ENCODE data around the gene ITGB4. TPM values are rescaled to one million over a fixed set of nuclear protein-coding genes. Genes with fewer than 3 reads are reported as not detected.

The ITGB4 gene
- total and polyA plus RNA-seq, 2 donors (not counting 3 experiments of a cell fraction or from before 2014, with no cell fraction given), result 4.2 to 6.7 TPM

DNA sequence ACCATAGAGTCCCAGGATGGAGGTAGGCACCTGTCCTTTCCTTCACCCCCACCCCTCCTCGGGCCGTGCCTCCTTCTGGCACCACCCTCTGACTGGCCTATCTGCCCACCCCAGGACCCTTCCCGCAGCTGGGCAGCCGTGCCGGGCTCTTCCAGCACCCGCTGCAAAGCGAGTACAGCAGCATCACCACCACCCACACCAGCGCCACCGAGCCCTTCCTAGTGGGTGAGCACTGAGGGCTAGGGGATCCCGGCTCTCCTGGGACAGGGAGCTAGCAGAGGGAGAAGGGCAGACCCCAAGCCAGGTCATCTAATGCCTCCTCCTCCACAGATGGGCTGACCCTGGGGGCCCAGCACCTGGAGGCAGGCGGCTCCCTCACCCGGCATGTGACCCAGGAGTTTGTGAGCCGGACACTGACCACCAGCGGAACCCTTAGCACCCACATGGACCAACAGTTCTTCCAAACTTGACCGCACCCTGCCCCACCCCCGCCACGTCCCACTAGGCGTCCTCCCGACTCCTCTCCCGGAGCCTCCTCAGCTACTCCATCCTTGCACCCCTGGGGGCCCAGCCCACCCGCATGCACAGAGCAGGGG lies 35.9 kb downstream of the ITGB4 start:
- Histone ChIP-seq H3K9me1 (replicated peaks; ENCODE audit: control insufficient read depth, extremely low read depth, insufficient read depth, low read length) (no peaks in the 10 kb centered on the region), H3K4me2 (ENCODE audit: insufficient read depth, low read length) (no peak overlapping the region), H3K79me2 (ENCODE audit: control insufficient read depth, insufficient read depth, low read length) (no peaks in the 10 kb centered on the region), H3K9ac (replicated peaks; ENCODE audit: extremely low read depth, insufficient read depth, low read length) (no peak overlapping the region), H4K20me1 (replicated peaks; ENCODE audit: control insufficient read depth, extremely low read depth, insufficient read depth, low read length) (no peaks in the 10 kb centered on the region), H3K27me3 (ENCODE audit: control insufficient read depth in 2 of 2, insufficient read depth in 2 of 2, low read length in 2 of 2) (no peaks in the 10 kb centered on the region), H3K27ac (ENCODE audit: insufficient read depth, low read depth, low read length) (no peak overlapping the region), H2AFZ (ENCODE audit: low read depth, low read length) (no peak overlapping the region), H3K9me3 (replicated peaks; ENCODE audit: control insufficient read depth, insufficient read depth, low read length) (no peaks in the 10 kb centered on the region), H3K4me1 (ENCODE audit: control insufficient read depth, extremely low read depth, insufficient read depth, low read length) (no peaks in the 10 kb centered on the region), H3K36me3 (ENCODE audit: control insufficient read depth in 2 of 2, extremely low read depth in 1 of 2, insufficient read depth in 2 of 2, low read length in 2 of 2) (peaks cover 0 to 2% of the 10 kb centered on the region in 2 experiments), H3K4me3 (replicated peaks in 1 of 3; ENCODE audit: insufficient read depth in 1 of 3, low read depth in 1 of 3, low read length in 3 of 3) (no peak overlapping the region)
- intact Hi-C loops (cut with micrococcal nuclease), result no loop called here
- ChIA-PET POLR2A (no interaction called here), CTCF (interaction anchor here (1.5 to 1.8 kb wide), 2 partner anchors 9 to 124 kb away, joined by 4 to 5 read pairs; partner anchors contain the start of gene SMIM5)
- dilution Hi-C loops (cut with MboI; ENCODE audit: extremely low pct_ligation_motif_present, low sequenced_read_pairs), result no loop called here
- BruUV-seq (replicated peaks), result no TSS peak
- FAIRE-seq (no peak), DNase-seq (ENCODE audit: low read depth, low spot score) (no peak)
- TF ChIP-seq MYC (IDR thresholded peaks at IDR 0.05; ENCODE audit: low read depth, low read length), result no peak
- TF ChIP-seq JUN (IDR thresholded peaks at IDR 0.05; ENCODE audit: borderline replicate concordance, insufficient read depth, insufficient read length, low read depth), result no peak
- no peak for TF ChIP-seq POLR2AphosphoS5 (IDR thresholded peaks at IDR 0.05; ENCODE audit: insufficient read depth, low read depth, low read length)
- TF ChIP-seq POLR2A (IDR thresholded peaks at IDR 0.05; ENCODE audit: low read depth, low read length), result no peak
- TF ChIP-seq EZH2 (IDR thresholded peaks at IDR 0.05; ENCODE audit: borderline replicate concordance, low read depth, low read length, severe bottlenecking), result no peak
- TF ChIP-seq FOS (IDR thresholded peaks at IDR 0.05; ENCODE audit: borderline replicate concordance, insufficient read depth, low read length), result no peak
- no peak for TF ChIP-seq MAX (IDR thresholded peaks at IDR 0.05; ENCODE audit: insufficient read depth, insufficient read length)
- TF ChIP-seq GATA2 (IDR thresholded peaks at IDR 0.05; ENCODE audit: insufficient read depth, insufficient read length, low read depth, low read length), result no peak
- TF ChIP-seq CTCF (IDR thresholded peaks at IDR 0.05; ENCODE audit: extremely low read depth in 1 of 2, insufficient read depth in 1 of 2, low read depth in 1 of 2, low read length in 2 of 2), result no peak
